GM19438 (cell line): ENCODE measurements around the gene COPS2.
"Not testable (repeated sequence)": the region's sequence is repeated elsewhere in the genome, so short reads cannot be mapped to it uniquely, and the experiment has no call there.

Experiments
- ATAC-seq: cut with Tn5 transposase; IDR thresholded peaks from one replicate; pipeline ENCODE4 v1.9.1; 2021; ENCODE audit warnings: low read depth; ENCODE audit not compliant: unreplicated experiment

COPS2 gene

DNA sequence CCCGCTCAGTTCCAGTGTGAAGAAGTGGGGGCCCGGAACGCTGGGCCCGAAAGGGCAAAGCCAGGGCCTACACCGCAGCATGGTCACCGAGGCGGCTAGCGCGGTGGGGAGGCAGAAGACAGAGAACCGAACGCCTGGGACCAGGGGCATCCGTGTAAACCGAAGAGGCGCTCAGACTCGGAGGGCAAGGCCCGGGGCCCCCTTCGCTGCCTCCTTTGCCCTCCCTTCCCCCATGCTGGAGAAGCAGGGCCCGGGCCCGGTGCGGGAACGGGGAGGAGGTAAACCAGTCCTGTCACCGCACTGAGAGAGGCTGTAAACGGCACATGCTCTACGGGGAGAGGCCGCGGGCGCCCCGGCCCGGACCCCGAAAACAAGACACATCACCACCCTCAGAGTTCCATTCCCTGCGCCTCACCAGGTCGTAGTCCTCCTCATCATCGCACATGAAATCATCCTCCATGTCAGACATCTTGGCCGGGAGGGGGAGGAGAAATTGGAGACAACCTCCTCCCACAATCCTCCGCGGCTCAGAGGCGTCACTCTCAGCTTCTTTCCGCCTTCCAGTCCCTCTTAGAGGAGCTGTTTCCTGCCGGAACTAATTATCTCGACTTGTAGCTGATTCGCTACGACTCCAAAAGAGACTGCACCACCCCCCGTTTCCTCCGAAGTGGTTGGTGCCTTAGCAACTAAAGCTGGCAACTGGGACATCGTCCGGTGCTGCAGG lies at the start of gene COPS2:
Gene COPS2 (minus strand): TSS at position 490 of the 724 bp plus-strand sequence. CDS start 21 bp downstream, at position 469.
- peak; percentile 93 for ATAC-seq

DNA sequence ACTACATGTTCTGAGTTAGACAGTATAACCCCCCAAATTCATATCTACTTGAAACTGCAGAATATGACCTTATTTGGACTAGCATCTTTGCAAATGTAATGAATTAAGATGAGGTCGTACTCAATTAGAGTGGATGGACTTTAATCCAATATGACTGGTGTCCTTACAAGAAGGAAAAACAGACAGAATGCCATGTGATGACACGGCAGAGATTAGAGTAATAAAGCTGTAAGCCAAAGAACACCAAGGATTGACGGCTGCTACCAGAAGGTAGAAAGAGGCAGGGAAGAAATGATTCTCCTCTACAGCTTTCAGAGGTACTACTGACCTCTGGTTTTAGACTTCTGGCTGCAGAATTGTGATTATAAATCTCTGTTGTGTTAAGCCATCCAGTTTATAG lies 44.9 kb upstream of the COPS2 start:
- ATAC-seq, result no peak

DNA sequence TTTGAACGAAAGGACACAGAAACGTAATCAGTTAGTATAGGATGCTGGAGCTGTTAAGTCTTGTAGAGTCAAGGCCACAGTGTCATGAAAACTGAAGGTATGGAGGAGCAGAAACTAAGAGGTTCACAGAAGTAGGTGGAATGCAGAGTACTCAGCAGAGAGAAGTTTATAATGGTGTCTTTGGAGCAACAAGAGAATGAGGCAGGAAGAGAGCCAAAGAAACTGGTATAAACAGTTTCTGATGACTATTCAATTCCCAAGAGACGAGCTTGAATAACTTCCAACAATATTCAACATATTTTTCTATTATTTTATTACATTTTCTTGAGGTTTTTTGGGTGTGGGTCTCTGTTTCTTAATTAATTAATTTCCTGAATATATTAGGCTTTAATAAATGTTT lies 44.3 kb upstream of the COPS2 start:
- ATAC-seq, result no peak

- ATAC-seq, result no peak
Measured at GRCh38 chr15:49196856-49197255, 41.5 kb upstream of the COPS2 start.

DNA sequence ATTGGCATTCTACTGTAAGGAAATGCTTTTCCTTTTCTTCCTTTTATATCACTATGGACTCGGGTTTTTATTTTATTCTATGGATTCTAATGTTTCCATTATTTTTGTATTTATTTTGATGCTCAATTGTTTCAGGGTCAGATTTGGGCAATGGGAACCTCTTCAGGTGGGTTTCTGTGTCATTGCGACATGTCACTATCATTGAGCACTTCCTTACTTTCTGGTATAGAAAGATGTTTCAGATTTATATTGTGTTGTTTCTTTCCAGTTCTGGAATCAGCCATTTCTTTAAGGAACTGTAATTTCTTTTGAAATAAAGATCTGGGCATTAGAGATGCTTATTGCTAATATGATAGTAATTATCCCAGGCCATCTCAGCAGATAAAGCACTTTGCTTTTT lies 36.5 kb upstream of the COPS2 start:
- no peak for ATAC-seq

GRCh38 chr15:49190586-49190985 lies 35.2 kb upstream of the COPS2 start:
- no peak for ATAC-seq

- no peak for ATAC-seq
Measured at GRCh38 chr15:49189631-49190030, 34.2 kb upstream of the COPS2 start.

DNA sequence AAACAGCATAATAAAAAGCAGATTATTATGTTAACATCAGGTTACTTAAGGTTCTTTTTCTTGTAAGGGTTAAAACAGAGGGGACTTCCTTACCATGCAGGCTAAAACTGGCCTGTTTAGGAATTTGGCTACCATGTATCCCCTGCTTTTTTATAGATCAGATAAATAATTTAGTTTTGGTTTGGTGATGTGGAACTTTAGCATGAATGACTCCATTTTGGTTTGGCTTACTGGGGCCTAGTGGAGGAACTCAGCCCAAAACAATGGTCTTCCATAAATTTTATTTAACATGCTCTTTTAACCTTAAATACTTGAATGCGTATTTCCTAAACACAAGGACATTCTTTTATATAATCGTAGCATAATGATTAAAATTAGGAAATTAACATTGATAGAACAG lies 33.5 kb upstream of the COPS2 start:
- no peak for ATAC-seq

- ATAC-seq, result no peak
Measured at GRCh38 chr15:49187549-49188245, 32.3 kb upstream of the COPS2 start.

- no peak for ATAC-seq
Measured at GRCh38 chr15:49185473-49185872, 30.1 kb upstream of the COPS2 start.

DNA sequence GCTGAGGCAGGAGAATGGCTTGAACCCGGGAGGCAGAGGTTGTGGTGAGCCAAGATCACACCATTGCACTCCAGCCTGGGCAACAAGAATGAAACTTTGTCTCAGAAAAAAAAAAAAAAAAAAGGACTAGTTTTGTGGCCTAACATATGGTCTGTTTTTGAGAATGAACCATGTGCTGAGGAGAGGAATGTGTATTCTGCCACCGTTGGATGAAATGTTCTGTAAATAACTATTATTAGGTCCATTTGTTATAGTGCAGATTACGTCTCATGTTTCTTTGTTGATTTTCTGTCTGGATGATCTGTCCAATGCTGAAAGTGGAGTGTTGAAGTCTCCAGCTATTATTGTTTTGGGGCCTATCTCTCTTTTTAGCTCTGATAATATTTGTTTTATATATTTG lies 28.3 kb upstream of the COPS2 start:
- ATAC-seq, result not testable (repeated sequence)

DNA sequence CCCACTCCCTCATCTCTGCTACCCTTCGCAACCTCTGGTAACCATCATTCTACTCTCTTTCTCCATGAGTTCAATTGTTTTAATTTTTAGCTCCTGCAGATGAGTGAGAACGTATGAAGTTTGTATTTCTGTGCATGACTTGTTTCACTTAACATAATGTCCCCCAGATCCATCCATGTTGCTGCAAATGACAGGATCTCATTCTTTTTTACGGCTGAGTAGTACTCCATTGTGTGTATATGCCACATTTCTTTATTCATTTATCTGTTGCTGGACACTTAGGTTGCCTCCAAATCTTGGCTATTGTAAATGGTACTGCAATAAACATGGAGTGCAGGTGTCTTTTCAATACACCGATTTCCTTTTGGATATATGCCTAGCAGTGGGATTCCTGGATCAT lies 26.7 kb upstream of the COPS2 start:
- no peak for ATAC-seq

DNA sequence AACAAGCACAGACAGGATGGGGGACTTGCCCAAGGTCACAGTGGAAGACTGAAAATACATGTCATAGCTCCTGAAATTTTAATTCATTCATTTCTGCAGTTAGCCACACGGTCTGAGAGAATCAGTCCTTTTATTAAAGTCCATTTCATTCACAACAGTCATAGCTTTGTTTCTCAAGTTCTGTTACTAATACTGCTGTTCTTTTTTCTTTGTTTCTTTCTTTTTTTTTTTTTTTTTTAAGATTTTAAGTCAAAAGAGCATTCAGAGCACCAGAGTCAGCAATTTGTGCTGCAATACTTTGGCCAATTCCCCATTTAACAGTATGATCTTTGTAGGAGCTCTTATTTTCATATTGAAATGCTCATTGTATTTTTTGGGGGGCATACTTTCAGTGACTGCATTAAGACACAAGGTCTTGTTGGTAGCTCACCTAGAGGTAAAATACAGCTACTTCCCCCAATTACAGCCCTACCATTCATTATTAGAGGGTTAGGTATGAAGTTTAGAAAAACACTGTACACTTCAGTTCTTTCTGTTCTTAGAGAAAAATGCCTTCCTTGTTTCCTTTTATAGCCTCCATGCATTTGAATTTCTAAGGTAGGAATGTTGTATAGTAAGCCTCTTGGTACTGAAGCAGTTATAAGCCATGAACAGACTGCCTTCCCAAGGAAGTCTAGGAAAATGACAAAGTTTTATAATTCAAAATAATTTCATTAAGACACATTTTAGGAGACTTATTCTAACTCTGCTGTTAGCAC lies 24.2 kb upstream of the COPS2 start:
- no peak for ATAC-seq

- no peak for ATAC-seq
Measured at GRCh38 chr15:49178497-49178896, 23.1 kb upstream of the COPS2 start.

DNA sequence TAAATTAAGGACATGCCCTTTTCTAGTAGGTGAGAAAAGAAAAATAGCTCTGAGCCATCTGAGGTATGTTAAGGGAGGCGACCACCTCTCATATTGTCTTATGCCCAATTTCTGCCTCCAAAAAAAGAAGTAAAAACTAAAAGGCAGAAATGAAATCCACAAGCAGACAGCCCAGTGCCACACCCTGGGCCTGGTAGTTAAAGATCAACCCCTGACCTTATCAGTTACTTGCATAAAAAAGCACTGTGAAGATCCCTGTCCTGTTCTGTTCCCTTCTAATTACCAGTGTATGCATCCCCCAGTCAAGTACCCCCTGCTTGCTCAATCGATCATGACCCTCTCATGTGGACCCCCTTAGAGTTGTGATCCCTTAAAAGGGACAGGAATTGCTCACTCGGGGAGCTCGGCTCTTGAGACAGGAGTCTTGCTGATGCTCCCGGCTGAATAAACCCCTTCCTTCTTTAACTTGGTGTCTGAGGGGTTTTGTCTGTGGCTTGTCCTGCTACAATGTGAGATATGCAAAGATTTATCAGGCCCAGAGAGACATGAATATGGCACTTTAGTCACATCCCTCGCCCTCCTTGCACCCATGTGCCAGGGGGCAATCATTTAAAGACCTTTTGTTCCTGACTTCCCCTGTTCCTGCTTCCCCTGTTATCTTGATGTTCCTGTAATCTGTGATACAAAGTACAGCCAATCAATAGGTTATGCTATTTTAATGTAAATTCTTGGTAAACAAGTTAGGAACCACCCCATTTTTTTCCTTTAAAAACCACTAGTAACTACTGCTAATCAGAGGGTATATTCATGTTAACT lies 20.4 kb upstream of the COPS2 start:
- ATAC-seq, result not testable (repeated sequence)

- no peak for ATAC-seq
Measured at GRCh38 chr15:49174902-49175301, 19.5 kb upstream of the COPS2 start.

DNA sequence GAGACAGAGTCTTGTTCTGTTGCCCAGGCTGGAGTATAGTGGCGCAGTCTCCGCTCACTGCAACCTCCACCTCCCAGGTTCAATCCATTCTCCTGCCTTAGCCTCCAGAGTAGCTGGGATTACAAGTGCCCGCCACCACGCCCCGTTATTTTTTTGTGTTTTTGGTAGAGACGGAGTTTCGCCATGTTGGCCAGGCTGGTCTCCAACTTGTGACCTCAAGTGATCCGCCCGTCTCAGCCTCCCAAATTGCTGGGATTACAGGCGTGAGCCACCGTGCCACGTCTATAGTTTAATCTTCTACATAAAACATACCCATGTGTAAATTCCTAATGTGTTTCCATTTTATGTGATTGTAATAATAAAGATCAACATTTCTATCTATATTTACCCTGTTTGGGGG lies 16.4 kb upstream of the COPS2 start:
- no peak for ATAC-seq

DNA sequence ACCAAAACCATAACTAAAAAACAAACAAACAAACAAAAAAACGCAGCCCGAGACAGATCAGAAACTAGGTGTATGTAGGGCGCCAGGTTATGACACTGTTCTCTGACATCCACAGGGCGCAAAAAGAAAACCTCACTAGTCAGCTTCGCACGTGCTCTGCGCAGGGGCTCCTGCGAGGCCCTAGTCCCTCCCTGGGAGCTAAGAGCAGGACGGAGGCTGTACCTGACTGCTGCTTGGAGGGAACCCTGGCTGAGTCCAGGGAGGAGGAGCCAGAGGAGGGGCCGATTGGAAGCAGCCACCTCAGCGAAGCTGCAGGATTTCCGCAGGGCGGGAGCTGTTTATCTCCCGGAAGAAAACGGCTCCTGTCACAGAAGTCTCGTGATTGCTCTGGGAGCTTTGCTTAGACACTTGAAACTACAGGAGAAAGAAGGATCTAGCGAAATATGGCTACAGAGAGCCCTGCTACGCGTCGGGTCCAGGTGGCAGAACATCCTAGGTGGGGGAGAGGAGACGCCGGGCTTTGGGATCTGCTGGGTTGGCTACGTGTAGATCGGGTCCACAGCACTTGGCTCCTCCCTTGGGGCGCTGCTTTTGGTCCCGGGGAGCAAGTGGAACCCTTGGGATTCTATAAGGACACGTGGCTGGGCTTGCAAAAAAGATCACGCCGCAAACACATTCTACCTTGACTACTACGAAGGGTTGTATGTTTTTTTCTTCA lies 14.6 kb upstream of the COPS2 start, which contains the start of gene GALK2:
Gene GALK2 (plus strand): TSS at position 368 of the 718 bp plus-strand sequence. CDS start 76 bp downstream, at position 444.
- peak; percentile 98 for ATAC-seq

- no peak for ATAC-seq
Measured at GRCh38 chr15:49168016-49168415, 12.6 kb upstream of the COPS2 start.

DNA sequence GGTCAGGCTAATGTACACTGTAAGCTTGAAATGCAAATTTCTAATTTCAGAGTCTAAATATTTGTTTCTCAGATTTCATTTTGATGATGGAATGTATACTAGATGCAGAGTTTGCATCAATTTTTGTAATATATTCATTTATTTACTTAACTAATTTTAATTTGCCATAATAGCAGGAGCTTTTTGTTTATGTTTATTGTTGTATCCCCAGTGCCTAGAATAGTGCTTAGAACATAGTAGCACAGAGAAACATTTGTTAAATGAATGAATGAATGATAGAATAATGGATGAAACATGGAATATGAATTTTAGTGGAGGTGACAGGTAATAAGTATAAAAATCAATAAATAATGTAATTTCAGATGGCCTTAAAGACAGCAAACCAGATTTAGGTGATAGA lies 9.5 kb upstream of the COPS2 start:
- no peak for ATAC-seq
